HL-60 (cell line): Measurements from ENCODE around the gene GFAP.

Experiments used
- CTCF ChIP-seq: IDR thresholded peaks from one replicate; pipeline ENCODE4 v1.5.1; 2011; ENCODE audit warnings: low read length, control low read depth, inconsistent platforms; ENCODE audit not compliant: insufficient read depth
- GABPA ChIP-seq: IDR thresholded peaks from 2 replicates; pipeline ENCODE4 v1.6.1; 2012; ENCODE audit warnings: low read depth
- POLR2AphosphoS5 ChIP-seq: IDR thresholded peaks from 2 replicates; pipeline ENCODE4 v1.6.1; 2012; ENCODE audit warnings: low read depth
- REST ChIP-seq: IDR thresholded peaks from 2 replicates; pipeline ENCODE4 v1.6.1; 2012; ENCODE audit warnings: low read depth; ENCODE audit not compliant: insufficient replicate concordance

- no peak for TF ChIP-seq CTCF
- TF ChIP-seq POLR2AphosphoS5: no peak
- TF ChIP-seq REST: no peak
- no peak for TF ChIP-seq GABPA
Observed at GRCh38 chr17:44922136-44922535, 6.8 kb upstream of the GFAP start.
